DMS 273 (cell line): ENCODE results near the gene KRTAP10-1.

Source experiments
- DNase-seq: peaks from one replicate; lab custom pipeline; 2025; ENCODE audit not compliant: unreplicated experiment; lab: John Stamatoyannopoulos, UW

The KRTAP10-1 gene

GRCh38 chr21:44517175-44517899 lies 22.7 kb downstream of the KRTAP10-1 start:
- peak; percentile 37 for DNase-seq

- no peak for DNase-seq
Observed at GRCh38 chr21:44516828-44517174, 23.2 kb downstream of the KRTAP10-1 start.

- DNase-seq, result no peak
Observed at GRCh38 chr21:44516342-44516741, 23.7 kb downstream of the KRTAP10-1 start.

GRCh38 chr21:44515359-44516165 lies 24.4 kb downstream of the KRTAP10-1 start:
- DNase-seq, result no peak

- no peak for DNase-seq
Observed at GRCh38 chr21:44514746-44515358, 25.1 kb downstream of the KRTAP10-1 start.

GRCh38 chr21:44514218-44514520 lies 25.8 kb downstream of the KRTAP10-1 start:
- DNase-seq, result no peak

GRCh38 chr21:44513389-44514217 lies 26.4 kb downstream of the KRTAP10-1 start:
- peak; percentile 81 for DNase-seq

GRCh38 chr21:44512496-44513388 lies 27.3 kb downstream of the KRTAP10-1 start:
- DNase-seq, result no peak

- no peak for DNase-seq
Observed at GRCh38 chr21:44511938-44512275, 28.1 kb downstream of the KRTAP10-1 start.

GRCh38 chr21:44511219-44511937 lies 28.6 kb downstream of the KRTAP10-1 start:
- DNase-seq, result no peak

GRCh38 chr21:44510508-44511218 lies 29.3 kb downstream of the KRTAP10-1 start:
- peak; percentile 84 for DNase-seq

GRCh38 chr21:44510109-44510507 lies 29.9 kb downstream of the KRTAP10-1 start:
- no peak for DNase-seq

GRCh38 chr21:44509539-44509938 lies 30.5 kb downstream of the KRTAP10-1 start:
- peak; percentile 95 for DNase-seq

- DNase-seq, result peak; percentile 32
Observed at GRCh38 chr21:44508711-44509445, 31.1 kb downstream of the KRTAP10-1 start.

GRCh38 chr21:44508426-44508710 lies 31.6 kb downstream of the KRTAP10-1 start:
- no peak for DNase-seq

GRCh38 chr21:44507673-44508425 lies 32.1 kb downstream of the KRTAP10-1 start:
- DNase-seq, result no peak

- no peak for DNase-seq
Observed at GRCh38 chr21:44506279-44507255, 33.4 kb downstream of the KRTAP10-1 start.
